Neutrophil (primary cell): ENCODE measurements around the gene CHST12.

Source experiments
- H3K27ac ChIP-seq: fragments of 200-600 bp; sonication (generic); 2 replicates; pipeline ENCODE4 v1.5.1; 2016; ENCODE audit warnings: mild to moderate bottlenecking, moderate library complexity
- H3K27me3 ChIP-seq: fragments of 200-600 bp; sonication (generic); 2 replicates; pipeline ENCODE4 v1.6.0; 2016; ENCODE audit warnings: mild to moderate bottlenecking
- H3K36me3 ChIP-seq: fragments of 200-600 bp; sonication (generic); 2 replicates; pipeline ENCODE4 v1.5.1; 2017
- H3K4me1 ChIP-seq, 2 experiments: fragments of 200-600 bp in 1 of 2; sonication (generic) in 1 of 2; 1 replicate in 1 of 2; 2 replicates in 1 of 2; pipeline versions ENCODE4 v1.5.1 to v1.6.1; 2013 to 2016; ENCODE audit warnings: low read depth in 1 of 2, low read length in 1 of 2, mild to moderate bottlenecking in 1 of 2, moderate library complexity in 1 of 2; ENCODE audit not compliant: control insufficient read depth in 1 of 2, insufficient read depth in 1 of 2
- H3K4me3 ChIP-seq, 2 experiments: fragments of 200-600 bp in 1 of 2; sonication (generic) in 1 of 2; 1 replicate in 1 of 2; 2 replicates in 1 of 2; pipeline ENCODE4 v1.5.1; 2013 to 2016; ENCODE audit warnings: low read depth in 1 of 2, low read length in 1 of 2, mild to moderate bottlenecking in 1 of 2, moderate library complexity in 1 of 2
- H3K9me3 ChIP-seq: fragments of 200-600 bp; sonication (generic); 2 replicates; pipeline ENCODE4 v1.5.1; 2016
- CTCF ChIP-seq: fragments of 200-600 bp; sonication (generic); IDR thresholded peaks from 2 replicates; pipeline ENCODE4 v1.5.1; 2016; ENCODE audit warnings: antibody characterized with exemption

The CHST12 gene

DNA sequence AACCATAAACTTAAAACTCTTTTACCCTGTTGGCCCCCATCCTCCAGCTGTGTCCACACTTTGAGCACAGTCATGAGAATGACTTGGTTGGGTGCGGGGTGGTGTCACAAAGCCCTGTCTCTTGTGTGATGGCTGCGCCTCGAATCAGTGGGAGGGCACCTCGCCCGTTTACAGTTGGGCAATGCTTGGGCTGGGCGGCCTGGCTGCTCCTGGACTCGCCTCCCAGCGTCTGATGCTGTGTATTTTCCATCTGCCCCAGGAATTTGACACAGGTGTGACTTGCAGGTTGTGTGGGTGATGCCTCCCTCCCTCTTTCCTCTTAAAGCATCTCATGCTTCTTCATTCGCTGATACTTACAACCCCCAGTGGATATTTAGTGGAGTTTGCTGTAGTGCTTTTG lies 33.7 kb downstream of the CHST12 start:
- H3K9me3 ChIP-seq, result no peaks in the 10 kb centered on the region
- H3K36me3 ChIP-seq, result peaks cover 59% of the 10 kb centered on the region
- no peaks in the 10 kb centered on the region for H3K27me3 ChIP-seq
- H3K27ac ChIP-seq, result no peak overlapping the region
- H3K4me1 ChIP-seq, result no peaks in the 10 kb centered on the region
- no peak overlapping the region for H3K4me3 ChIP-seq
- no peak for TF ChIP-seq CTCF

- Histone ChIP-seq H3K36me3 (peaks cover 55% of the 10 kb centered on the region), H3K4me1 (no peaks in the 10 kb centered on the region), H3K27me3 (no peaks in the 10 kb centered on the region), H3K4me3 (no peak overlapping the region), H3K27ac (no peak overlapping the region), H3K9me3 (no peaks in the 10 kb centered on the region)
- no peak for TF ChIP-seq CTCF
These were observed 34.2 kb downstream of the CHST12 start for GRCh38 chr7:2437537-2438148.

DNA sequence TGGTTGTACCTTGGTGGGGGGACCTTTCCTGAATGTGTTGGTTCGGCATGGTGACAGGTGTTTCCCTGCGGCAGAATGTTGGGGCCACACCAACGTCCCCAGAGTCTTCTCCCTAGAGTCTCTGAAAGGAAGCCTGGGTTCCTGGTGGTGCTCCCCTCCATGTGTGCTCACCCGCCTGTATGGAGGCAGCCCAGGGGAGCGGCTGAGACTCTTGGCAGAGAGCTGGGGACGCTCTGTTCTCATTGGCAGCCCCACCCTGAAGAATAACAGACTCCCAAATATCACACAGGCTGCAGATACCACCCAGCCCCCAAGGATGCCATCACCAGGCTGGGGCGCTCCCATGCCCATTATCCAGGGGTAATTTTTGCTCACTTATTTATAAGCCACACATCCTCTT lies 34.8 kb downstream of the CHST12 start:
- Histone ChIP-seq H3K27me3 (no peaks in the 10 kb centered on the region), H3K4me3 (no peak overlapping the region), H3K4me1 (no peaks in the 10 kb centered on the region), H3K27ac (no peak overlapping the region), H3K36me3 (peaks cover 52% of the 10 kb centered on the region), H3K9me3 (no peaks in the 10 kb centered on the region)
- no peak for TF ChIP-seq CTCF

DNA sequence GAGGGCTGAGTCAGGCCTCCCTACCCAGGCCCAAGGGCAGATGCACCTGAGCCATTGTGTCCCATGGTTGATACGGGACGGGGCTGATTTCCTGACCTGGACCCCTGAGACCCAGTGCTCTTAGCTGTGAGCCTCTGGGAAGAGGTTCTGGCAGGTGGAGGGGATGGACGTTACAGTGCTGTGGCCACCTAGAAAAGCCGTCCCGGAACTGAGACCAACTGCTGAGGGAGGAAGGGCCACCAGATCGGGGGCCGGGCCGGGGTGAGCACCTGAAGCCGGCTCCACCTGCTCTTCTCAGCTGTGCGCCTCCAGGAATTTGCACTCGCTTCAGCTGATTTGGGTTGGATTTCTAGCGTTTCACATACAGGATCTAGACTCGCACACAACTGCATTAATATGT lies 35.4 kb downstream of the CHST12 start:
- no peak for TF ChIP-seq CTCF
- H3K9me3 ChIP-seq, result no peaks in the 10 kb centered on the region
- H3K27ac ChIP-seq, result no peak overlapping the region
- H3K36me3 ChIP-seq, result peaks cover 52% of the 10 kb centered on the region
- no peaks in the 10 kb centered on the region for H3K4me1 ChIP-seq
- no peaks in the 10 kb centered on the region for H3K27me3 ChIP-seq
- no peak overlapping the region for H3K4me3 ChIP-seq

- peaks cover 37% of the 10 kb centered on the region for H3K36me3 ChIP-seq
- no peak for TF ChIP-seq CTCF
- H3K27me3 ChIP-seq, result no peaks in the 10 kb centered on the region
- no peak overlapping the region for H3K27ac ChIP-seq
- no peak overlapping the region for H3K4me3 ChIP-seq
- no peaks in the 10 kb centered on the region for H3K9me3 ChIP-seq
- no peaks in the 10 kb centered on the region for H3K4me1 ChIP-seq
These were observed 37.3 kb downstream of the CHST12 start for GRCh38 chr7:2440608-2441245.
